A549 (cell line): Measurements from ENCODE around the gene EMD.
"Not testable (repeated sequence)": the region's sequence is repeated elsewhere in the genome, so short reads cannot be mapped to it uniquely, and the experiment has no call there.

Experiments used
- BCL3 ChIP-seq: fragments of >200 bp; sonication (Bioruptor Twin); formaldehyde crosslinking; IDR thresholded peaks from 3 replicates; pipeline ENCODE4 v1.6.1; 2016
- CTCF ChIP-seq: fragments of >200 bp; sonication (Bioruptor Twin); formaldehyde crosslinking; IDR thresholded peaks from 3 replicates; pipeline ENCODE4 v1.5.1; 2016
- HES2 ChIP-seq: fragments of >200 bp; sonication (Bioruptor Twin); formaldehyde crosslinking; IDR thresholded peaks from 2 replicates; pipeline ENCODE4 v1.6.1; 2016
- PBX3 ChIP-seq: IDR thresholded peaks from 2 replicates; pipeline ENCODE4 v1.6.1; 2012
- RAD21 ChIP-seq, 2 experiments: fragments of >200 bp in 1 of 2; sonication (Bioruptor Twin) in 1 of 2; formaldehyde crosslinking in 1 of 2; IDR thresholded peaks in 1 of 2; conservative IDR thresholded peaks in 1 of 2; 2 replicates in 1 of 2; 3 replicates in 1 of 2; pipeline ENCODE4 v1.6.1; 2012 to 2018; ENCODE audit warnings: inconsistent platforms in 1 of 2
- RFX5 ChIP-seq: fragments of 450-650 bp; IDR thresholded peaks from 2 replicates; pipeline ENCODE4 v1.7.1; 2014; ENCODE audit warnings: antibody characterized with exemption, mild to moderate bottlenecking, moderate library complexity
- TFCP2L1 ChIP-seq: fragments of 250-450 bp; sonication (Bioruptor Pico); IDR thresholded peaks from 2 replicates; pipeline ENCODE4 v1.5.0; 2021; ENCODE audit warnings: mild to moderate bottlenecking

- not testable (repeated sequence) for TF ChIP-seq PBX3; RAD21 (conservative IDR thresholded peaks at IDR 0.05 in 1 of 2, IDR thresholded peaks at IDR 0.05 in 1 of 2); HES2; RFX5; CTCF; BCL3; TFCP2L1 (CRISPR knock-in tag)
Observed at GRCh38 chrX:154396363-154396762, 17.3 kb downstream of the EMD start.
